ENCODE measurements around the gene TNFRSF14. TPM values are rescaled to one million over a fixed set of nuclear protein-coding genes. Genes with fewer than 3 reads are reported as not detected.

The TNFRSF14 gene
- total and polyA plus RNA-seq, 2 of the 13 experiments (the other 11 are each of a cell fraction or from before 2014, with no cell fraction given): 11.9 to 49.9 TPM

DNA sequence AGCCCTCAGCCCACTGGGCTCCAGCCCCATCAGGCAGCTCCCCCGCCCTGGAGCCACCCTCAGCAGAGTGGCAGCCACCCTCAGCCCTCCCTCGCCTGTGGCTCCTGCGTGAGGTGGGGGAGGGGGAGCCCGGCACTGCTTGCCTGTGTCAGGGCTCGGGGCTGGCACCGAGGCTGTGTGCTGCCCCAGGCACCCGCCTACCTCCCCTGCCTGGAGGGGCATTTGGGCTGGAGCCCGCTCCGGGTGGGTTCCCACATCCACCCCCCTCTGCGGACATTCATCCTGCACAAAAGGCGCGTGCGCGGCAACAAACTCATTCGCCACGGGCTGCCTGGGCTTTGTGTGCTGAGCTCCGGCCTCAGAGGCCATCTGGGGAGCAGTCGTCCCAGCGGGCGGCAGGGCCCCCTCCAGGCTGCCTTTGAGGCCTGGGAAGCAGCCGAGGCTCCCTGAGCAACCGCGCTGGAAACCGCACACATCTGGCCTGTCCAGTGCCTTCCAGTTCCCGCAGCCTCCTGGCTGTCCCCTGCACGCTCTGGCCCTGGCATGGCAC lies 12.6 kb upstream of the TNFRSF14 start:
- CTCF ChIA-PET (ENCODE audit: low intra/inter-chr PET ratio, low total read pairs): no interaction called here
- H3K4me1 ChIP-seq (ENCODE audit: insufficient read depth, low read length): peaks cover 65% of the 10 kb centered on the region
- no peak overlapping the region for H3K27ac ChIP-seq (ENCODE audit: extremely low read length, insufficient read depth, low read length)
- TF ChIP-seq POLR2G (IDR thresholded peaks at IDR 0.05; ENCODE audit: low read depth, low read length): no peak
- TF ChIP-seq, protein P1, sequence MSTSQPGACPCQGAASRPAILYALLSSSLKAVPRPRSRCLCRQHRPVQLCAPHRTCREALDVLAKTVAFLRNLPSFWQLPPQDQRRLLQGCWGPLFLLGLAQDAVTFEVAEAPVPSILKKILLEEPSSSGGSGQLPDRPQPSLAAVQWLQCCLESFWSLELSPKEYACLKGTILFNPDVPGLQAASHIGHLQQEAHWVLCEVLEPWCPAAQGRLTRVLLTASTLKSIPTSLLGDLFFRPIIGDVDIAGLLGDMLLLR (CRISPR knock-in tag; IDR thresholded peaks at IDR 0.05): no peak
- TF ChIP-seq, protein P2, sequence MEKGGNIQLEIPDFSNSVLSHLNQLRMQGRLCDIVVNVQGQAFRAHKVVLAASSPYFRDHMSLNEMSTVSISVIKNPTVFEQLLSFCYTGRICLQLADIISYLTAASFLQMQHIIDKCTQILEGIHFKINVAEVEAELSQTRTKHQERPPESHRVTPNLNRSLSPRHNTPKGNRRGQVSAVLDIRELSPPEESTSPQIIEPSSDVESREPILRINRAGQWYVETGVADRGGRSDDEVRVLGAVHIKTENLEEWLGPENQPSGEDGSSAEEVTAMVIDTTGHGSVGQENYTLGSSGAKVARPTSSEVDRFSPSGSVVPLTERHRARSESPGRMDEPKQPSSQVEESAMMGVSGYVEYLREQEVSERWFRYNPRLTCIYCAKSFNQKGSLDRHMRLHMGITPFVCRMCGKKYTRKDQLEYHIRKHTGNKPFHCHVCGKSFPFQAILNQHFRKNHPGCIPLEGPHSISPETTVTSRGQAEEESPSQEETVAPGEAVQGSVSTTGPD (CRISPR knock-in tag; IDR thresholded peaks at IDR 0.05): no peak
- no peak for TF ChIP-seq BORCS8-MEF2B (CRISPR knock-in tag; IDR thresholded peaks at IDR 0.05)
- TF ChIP-seq, protein P3, sequence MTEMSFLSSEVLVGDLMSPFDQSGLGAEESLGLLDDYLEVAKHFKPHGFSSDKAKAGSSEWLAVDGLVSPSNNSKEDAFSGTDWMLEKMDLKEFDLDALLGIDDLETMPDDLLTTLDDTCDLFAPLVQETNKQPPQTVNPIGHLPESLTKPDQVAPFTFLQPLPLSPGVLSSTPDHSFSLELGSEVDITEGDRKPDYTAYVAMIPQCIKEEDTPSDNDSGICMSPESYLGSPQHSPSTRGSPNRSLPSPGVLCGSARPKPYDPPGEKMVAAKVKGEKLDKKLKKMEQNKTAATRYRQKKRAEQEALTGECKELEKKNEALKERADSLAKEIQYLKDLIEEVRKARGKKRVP (CRISPR knock-in tag; IDR thresholded peaks at IDR 0.05): no peak
- peak; percentile 11 for TF ChIP-seq PTBP1 (IDR thresholded peaks at IDR 0.05; ENCODE audit: low read depth, low read length, poor library complexity, severe bottlenecking)
- TF ChIP-seq, protein P4, sequence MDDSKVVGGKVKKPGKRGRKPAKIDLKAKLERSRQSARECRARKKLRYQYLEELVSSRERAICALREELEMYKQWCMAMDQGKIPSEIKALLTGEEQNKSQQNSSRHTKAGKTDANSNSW (CRISPR knock-in tag; IDR thresholded peaks at IDR 0.05; ENCODE audit: borderline replicate concordance): no peak
- no peak for TF ChIP-seq TSC22D2 (CRISPR knock-in tag; IDR thresholded peaks at IDR 0.05; ENCODE audit: borderline replicate concordance)
- peak; percentile 47; the same call in 1 of the 2 replicates for TF ChIP-seq HNRNPL (IDR thresholded peaks at IDR 0.05; ENCODE audit: low read depth, low read length)
- peak; percentile 15; the same call in 1 of the 2 replicates for TF ChIP-seq HOXA3 (CRISPR knock-in tag; IDR thresholded peaks at IDR 0.05)
- TF ChIP-seq, protein P5, sequence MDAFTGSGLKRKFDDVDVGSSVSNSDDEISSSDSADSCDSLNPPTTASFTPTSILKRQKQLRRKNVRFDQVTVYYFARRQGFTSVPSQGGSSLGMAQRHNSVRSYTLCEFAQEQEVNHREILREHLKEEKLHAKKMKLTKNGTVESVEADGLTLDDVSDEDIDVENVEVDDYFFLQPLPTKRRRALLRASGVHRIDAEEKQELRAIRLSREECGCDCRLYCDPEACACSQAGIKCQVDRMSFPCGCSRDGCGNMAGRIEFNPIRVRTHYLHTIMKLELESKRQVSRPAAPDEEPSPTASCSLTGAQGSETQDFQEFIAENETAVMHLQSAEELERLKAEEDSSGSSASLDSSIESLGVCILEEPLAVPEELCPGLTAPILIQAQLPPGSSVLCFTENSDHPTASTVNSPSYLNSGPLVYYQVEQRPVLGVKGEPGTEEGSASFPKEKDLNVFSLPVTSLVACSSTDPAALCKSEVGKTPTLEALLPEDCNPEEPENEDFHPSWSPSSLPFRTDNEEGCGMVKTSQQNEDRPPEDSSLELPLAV (CRISPR knock-in tag; conservative IDR thresholded peaks at IDR 0.05; ENCODE audit: low read depth): no peak
- TF ChIP-seq, protein P6, sequence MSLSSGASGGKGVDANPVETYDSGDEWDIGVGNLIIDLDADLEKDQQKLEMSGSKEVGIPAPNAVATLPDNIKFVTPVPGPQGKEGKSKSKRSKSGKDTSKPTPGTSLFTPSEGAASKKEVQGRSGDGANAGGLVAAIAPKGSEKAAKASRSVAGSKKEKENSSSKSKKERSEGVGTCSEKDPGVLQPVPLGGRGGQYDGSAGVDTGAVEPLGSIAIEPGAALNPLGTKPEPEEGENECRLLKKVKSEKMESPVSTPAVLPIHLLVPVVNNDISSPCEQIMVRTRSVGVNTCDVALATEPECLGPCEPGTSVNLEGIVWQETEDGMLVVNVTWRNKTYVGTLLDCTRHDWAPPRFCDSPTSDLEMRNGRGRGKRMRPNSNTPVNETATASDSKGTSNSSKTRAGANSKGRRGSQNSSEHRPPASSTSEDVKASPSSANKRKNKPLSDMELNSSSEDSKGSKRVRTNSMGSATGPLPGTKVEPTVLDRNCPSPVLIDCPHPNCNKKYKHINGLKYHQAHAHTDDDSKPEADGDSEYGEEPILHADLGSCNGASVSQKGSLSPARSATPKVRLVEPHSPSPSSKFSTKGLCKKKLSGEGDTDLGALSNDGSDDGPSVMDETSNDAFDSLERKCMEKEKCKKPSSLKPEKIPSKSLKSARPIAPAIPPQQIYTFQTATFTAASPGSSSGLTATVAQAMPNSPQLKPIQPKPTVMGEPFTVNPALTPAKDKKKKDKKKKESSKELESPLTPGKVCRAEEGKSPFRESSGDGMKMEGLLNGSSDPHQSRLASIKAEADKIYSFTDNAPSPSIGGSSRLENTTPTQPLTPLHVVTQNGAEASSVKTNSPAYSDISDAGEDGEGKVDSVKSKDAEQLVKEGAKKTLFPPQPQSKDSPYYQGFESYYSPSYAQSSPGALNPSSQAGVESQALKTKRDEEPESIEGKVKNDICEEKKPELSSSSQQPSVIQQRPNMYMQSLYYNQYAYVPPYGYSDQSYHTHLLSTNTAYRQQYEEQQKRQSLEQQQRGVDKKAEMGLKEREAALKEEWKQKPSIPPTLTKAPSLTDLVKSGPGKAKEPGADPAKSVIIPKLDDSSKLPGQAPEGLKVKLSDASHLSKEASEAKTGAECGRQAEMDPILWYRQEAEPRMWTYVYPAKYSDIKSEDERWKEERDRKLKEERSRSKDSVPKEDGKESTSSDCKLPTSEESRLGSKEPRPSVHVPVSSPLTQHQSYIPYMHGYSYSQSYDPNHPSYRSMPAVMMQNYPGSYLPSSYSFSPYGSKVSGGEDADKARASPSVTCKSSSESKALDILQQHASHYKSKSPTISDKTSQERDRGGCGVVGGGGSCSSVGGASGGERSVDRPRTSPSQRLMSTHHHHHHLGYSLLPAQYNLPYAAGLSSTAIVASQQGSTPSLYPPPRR (CRISPR knock-in tag; IDR thresholded peaks at IDR 0.05; ENCODE audit: borderline replicate concordance): 0 out of 2 replicates have a peak, but pooled peaks have one; percentile 32
- no peak for TF ChIP-seq SYNCRIP (IDR thresholded peaks at IDR 0.05; ENCODE audit: insufficient read depth, low read depth, low read length)

More for the DNA sequence above, 12.6 kb upstream of the TNFRSF14 start:
- Histone ChIP-seq H3K4me2 (ENCODE audit: low read depth, low read length) (peak overlapping the region; percentile 83), H3K9ac (ENCODE audit: insufficient read depth, low read depth, low read length) (peak overlapping the region; percentile 32; the same call in 1 of the 2 replicates), H3K36me3 (replicated peaks in 1 of 2; ENCODE audit: control insufficient read depth in 1 of 2, insufficient read depth in 2 of 2, low read length in 2 of 2) (no peaks in the 10 kb centered on the region), H3K9me3 (ENCODE audit: low read length) (no peaks in the 10 kb centered on the region), H3K79me2 (ENCODE audit: insufficient read depth, low read length) (no peaks in the 10 kb centered on the region), H3K4me3 (replicated peaks in 1 of 3; ENCODE audit: insufficient read depth in 1 of 3, low read depth in 2 of 3, low read length in 3 of 3) (peak overlapping the region in 2 of 3 experiments; percentile 43 to 60; a peak in 3 of 6 replicates), H4K20me1 (ENCODE audit: insufficient read depth, low read length) (no peaks in the 10 kb centered on the region), H3K27me3 (ENCODE audit: control insufficient read depth in 1 of 2, insufficient read depth in 2 of 2, low read length in 2 of 2) (peaks cover 4 to 6% of the 10 kb centered on the region in 2 experiments; a peak in 3 of 5 replicates), H2AFZ (ENCODE audit: low read length) (no peak overlapping the region)
- no peak for FAIRE-seq
- in situ Hi-C loops (cut with HindIII; ENCODE audit: extremely low pct_ligation_motif_present, low pct_unique_long_range_greater_than_20kb): no loop called here
- 3% methylated on average over 6 of the region's 26 CpGs for WGBS (ENCODE audit: low lambda C conversion rate)
- BruUV-seq (replicated peaks): no TSS peak
- intact Hi-C loops (cut with micrococcal nuclease; ENCODE audit: unreplicated experiment): no loop called here
- ATAC-seq: peak; percentile 0; the same call in 1 of the 3 replicates
- DNase-seq (ENCODE audit: low spot score): no peak
- POLR2A ChIA-PET: interaction anchor here (0.7 to 3.4 kb wide), 5 partner anchors 9 to 131 kb away, joined by 3 to 29 read pairs (median 5); partner anchors contain the start of genes HES5, PANK4, PEX10 and PRXL2B

Measured in HepG2 (cell line).